ENCODE measurements around the gene LRP1B.

The LRP1B gene

DNA sequence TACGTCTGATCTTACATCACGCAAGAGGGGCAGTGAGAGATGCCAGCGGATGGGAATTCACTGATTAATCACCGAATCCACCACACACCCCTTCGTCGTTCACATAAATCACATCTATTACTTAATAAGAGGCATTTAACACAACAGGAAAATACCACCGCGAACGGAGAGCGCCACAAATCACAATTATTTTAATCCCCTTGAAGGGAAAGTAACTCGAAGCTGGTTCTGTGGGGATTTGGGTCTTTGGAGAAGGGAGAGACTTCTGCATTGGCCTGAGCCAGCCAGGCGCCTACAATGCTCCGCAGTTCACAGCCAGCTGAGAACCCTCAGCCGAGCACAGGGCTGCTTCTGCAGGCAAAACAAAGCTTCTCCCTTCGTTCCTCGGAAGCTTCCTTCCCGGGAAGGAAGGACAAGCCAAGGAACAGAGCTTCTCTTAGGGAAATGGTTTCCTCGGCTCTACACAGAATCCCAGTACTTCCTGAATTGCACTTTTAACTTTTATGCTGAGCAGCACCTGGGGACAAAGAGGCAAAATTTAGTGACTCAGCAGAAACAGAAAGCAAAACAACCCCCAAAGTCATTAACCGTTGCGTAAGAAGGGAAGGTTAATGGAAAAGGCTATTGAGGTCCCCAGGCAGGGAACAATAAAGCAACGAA is at the start of gene LRP1B:
LRP1B (minus strand) TSS at position 7 of the 660 bp plus-strand sequence. CDS start 287 bp downstream, outside the sequence.
- peak; percentile 15 for DNase-seq
- in situ Hi-C loops (cut with HindIII; ENCODE audit: low pct_ligation_motif_present, low pct_unique_long_range_greater_than_20kb, low sequenced_read_pairs) = no loop called here

DNA sequence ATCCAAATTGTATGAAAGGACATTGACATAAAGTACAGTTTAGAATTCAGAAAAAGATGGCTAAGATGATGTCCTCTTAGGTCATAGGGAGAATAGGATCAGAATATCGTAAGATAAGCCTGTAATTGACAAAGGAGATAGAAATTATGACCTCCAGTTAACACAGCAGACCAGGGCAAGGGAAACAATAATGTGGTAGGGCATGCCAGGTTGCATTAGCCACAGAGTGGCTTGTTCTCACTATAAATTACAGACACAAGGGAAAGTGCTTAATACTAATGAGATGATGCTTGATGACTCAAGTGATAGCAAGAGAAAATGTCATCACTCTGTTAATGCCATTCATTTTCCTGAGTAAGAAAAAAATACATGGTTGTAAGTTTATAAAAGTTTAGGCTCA is 48.9 kb upstream of the LRP1B start:
- in situ Hi-C loops (cut with HindIII; ENCODE audit: low pct_ligation_motif_present, low pct_unique_long_range_greater_than_20kb, low sequenced_read_pairs) = no loop called here
- DNase-seq = no peak

DNA sequence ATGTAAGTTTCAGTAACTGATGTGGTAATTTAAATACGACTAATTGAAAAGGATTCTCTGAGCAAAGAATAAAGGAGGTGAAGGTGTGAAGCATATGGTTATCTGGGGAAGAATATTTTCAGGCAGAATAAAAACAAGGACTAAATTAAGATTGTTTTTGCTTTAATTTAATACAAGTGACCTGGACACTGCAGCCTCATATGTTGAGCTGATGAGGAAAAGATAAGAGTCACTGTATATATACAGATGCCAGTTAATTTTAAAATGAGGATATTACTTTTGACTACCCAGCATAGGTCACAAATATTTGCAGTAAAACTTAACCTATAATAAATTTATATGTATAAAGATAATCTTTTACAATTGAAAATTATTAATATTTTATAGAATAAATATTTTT is 47.8 kb upstream of the LRP1B start:
- no peak for DNase-seq

DNA sequence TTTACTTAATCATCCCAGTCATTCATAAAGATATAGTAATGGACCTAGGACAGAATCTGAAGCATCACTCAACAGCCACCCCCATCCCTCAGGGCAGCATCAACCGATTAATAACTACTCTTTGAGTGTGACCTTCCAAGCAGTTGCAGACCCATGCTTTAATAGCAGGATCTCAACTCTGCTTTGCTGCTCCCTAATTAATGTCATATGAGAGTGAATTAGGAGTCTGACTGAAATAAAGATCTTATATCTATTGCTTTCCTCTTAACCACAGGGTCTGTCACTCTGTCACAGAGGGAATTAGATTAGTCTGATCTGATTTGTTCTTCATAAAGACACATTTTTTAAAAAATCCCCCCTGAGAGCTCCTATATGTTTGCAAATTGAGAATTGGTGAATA is 46.1 kb upstream of the LRP1B start:
- in situ Hi-C loops (cut with HindIII; ENCODE audit: low pct_ligation_motif_present, low pct_unique_long_range_greater_than_20kb, low sequenced_read_pairs) = no loop called here
- DNase-seq = no peak

More for the DNA sequence above, 47.8 kb upstream of the LRP1B start:
- in situ Hi-C loops (cut with HindIII; ENCODE audit: low pct_ligation_motif_present, low pct_unique_long_range_greater_than_20kb, low sequenced_read_pairs) = no loop called here

DNA sequence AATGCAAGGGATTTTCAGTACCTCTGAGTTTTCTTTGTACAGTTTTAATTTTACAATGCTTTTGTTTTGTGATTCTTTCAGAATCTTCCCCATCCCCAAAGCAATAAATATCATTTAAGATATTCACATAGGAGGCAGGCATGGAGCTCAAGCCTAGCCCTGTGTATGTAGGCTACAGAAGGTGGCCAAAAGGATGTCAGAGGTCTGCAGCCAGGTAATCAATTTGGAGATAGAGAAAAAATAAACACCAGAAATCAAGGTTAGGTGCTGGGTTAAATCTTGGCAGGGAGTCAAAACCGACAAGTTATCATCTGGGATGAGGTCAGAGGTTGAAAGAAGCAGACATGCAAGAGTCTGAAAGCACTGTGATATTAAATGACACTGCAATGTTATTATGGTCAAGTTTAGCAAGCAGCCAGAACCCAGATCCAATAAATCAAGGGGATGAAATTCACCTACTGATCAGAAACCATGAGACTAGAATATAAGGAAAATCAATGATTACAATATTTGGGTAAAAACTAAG is 45.1 kb upstream of the LRP1B start:
- in situ Hi-C loops (cut with HindIII; ENCODE audit: low pct_ligation_motif_present, low pct_unique_long_range_greater_than_20kb, low sequenced_read_pairs) = no loop called here
- no peak for DNase-seq

DNA sequence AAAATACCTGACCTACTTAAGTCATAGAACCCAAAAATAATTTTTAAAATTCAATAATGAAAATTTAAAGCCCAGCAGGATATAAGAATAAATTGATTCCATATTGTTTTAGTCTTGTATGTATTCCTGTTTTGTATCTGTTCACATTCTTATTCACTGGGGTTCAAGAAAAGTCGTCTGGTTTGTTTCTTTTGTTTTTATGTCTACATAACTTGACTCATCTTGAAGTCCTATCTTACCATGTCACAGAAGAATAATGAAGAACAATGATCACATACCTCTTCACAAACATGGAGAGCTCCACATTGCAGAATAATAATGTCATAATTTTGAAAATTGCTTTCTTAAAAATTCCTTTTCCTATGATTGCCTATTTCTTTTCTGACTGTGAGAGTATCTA is 43.4 kb upstream of the LRP1B start:
- DNase-seq = no peak

DNA sequence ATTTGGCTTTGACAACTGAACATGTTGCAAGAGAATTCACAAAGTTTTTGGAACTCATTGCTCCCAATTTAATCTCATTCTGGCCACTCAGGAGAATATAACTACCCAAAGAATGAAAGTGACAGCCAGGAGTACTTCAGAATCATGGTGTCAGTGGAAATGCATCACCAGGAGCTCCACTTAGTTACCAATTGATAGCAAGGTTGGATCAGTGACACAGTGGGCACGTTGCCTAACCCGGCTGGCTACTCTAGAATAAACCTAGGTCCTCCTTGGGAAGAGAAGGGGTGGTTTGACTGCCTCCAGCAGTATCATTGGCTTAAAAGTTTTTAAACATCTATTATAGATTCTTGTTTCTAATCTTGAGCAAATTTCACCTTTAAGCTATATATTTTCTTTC is 40.0 kb upstream of the LRP1B start:
- in situ Hi-C loops (cut with HindIII; ENCODE audit: low pct_ligation_motif_present, low pct_unique_long_range_greater_than_20kb, low sequenced_read_pairs) = no loop called here
- peak; percentile 13 for DNase-seq

More for the DNA sequence above, 43.4 kb upstream of the LRP1B start:
- in situ Hi-C loops (cut with HindIII; ENCODE audit: low pct_ligation_motif_present, low pct_unique_long_range_greater_than_20kb, low sequenced_read_pairs) = no loop called here

DNA sequence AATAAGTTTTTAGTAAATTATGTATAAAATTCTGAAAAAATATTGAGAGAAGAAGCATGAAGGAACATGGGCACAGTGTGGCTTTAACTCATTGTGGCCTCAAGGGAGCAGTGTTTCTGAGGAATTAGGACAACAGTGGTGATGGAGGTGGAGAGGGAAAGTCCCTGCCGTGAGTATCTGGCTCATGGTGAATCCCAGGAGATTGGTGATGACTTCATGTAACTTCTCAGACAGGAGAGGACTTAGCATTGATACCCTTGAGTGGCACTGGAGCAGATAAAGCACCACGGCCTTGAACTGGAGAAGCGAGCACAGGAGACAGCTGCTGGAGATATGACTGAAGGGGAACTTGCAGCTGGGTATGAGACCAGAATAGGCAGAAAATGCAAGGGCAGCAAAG is 35.0 kb upstream of the LRP1B start:
- in situ Hi-C loops (cut with HindIII; ENCODE audit: low pct_ligation_motif_present, low pct_unique_long_range_greater_than_20kb, low sequenced_read_pairs) = no loop called here
- peak; percentile 71 for DNase-seq

DNA sequence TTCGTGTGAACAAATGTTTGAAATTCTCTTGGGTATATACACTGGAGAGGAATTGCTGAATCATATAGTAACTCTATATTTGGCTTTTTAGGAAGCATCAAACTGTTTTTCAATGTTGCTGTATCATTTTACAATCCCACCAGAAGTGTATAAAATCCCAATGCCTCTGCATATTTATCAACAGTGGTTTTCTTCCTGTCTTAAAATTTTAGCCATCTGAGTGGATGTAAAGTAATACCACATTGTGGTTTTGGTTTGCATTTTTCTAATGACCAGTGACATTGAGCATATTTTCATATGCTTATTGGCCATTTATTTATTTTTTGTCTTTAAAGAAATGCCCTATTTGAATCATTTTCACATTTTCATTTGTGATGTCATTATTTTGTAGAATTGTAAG is 22.8 kb upstream of the LRP1B start:
- DNase-seq = no peak

DNA sequence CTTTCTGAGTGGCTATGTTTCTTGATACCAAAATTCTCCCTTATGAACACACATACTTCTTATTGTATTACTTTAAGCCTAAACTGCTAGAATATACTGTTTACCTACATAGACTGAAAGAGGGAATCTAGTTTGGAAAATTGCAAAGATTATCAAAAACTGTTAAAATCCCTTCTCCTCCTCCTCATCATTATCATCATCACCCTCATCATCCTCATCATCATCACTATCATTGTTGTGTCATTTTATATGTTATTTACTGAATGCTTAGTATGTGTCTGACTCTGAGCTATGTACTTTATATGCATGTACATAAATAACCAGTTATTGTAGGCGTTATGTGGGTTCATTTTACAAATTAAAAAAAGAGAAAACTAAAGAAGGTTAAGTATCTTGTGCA is 19.6 kb upstream of the LRP1B start:
- no peak for DNase-seq
- in situ Hi-C loops (cut with HindIII; ENCODE audit: low pct_ligation_motif_present, low pct_unique_long_range_greater_than_20kb, low sequenced_read_pairs) = no loop called here

More for the DNA sequence above, 22.8 kb upstream of the LRP1B start:
- in situ Hi-C loops (cut with HindIII; ENCODE audit: low pct_ligation_motif_present, low pct_unique_long_range_greater_than_20kb, low sequenced_read_pairs) = no loop called here

DNA sequence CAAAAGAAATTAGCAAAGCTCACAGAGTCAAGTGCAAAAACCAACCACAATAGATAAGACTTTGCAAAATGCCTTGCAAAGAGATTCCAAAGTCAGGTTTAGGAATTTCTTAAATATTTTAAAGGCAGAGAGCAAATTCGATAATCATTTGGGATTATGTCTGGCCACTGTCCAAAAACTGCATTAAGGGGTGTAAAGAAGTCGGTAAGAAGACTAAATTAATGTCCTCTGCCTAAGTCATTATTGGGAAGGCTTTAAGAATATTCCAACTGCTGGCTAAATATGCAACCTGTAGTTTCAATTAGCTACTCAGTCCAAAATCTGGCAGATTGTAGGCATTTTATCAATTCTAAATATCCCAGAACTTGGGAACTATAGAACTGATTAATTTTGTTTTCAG is 13.7 kb upstream of the LRP1B start:
- in situ Hi-C loops (cut with HindIII; ENCODE audit: low pct_ligation_motif_present, low pct_unique_long_range_greater_than_20kb, low sequenced_read_pairs) = no loop called here
- DNase-seq = no peak

DNA sequence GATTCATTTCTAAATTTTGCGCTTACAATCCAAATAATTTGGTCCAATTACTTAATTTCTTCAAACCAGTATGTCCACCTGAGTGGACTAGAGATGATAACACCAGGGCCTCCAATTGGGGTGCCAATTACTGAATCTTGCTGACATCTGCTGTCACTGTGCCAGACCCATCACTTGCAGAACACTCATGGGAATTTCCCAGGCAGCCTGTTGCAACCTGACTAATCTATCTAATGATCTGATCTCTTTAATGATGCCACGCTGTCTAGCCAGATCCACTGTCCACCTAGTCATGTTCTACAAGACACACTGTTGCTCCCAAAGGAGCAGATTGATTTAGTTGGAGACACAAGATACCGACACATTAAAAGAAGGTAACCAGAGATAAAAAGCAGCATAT is 11.8 kb upstream of the LRP1B start:
- in situ Hi-C loops (cut with HindIII; ENCODE audit: low pct_ligation_motif_present, low pct_unique_long_range_greater_than_20kb, low sequenced_read_pairs) = no loop called here

DNA sequence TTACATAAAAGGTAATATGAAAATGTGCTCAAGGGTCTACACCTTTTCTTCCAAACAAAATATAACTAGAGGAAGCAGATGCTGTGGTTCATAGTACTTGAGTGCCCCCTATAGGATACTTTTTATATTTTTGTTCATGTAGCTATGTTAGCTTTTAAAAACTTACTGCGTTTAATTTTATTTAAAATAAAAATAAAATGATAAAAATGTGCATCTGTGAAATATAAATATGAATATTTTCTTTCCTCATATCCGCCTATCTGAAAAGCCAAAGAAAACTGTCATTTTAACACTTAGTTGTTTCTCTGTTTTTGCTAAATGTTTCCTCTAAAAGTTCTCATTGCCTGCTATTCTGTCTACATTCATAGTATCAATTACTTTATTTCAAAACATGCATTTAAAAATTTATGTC is 9.6 kb upstream of the LRP1B start:
- peak; percentile 57 for DNase-seq
- in situ Hi-C loops (cut with HindIII; ENCODE audit: low pct_ligation_motif_present, low pct_unique_long_range_greater_than_20kb, low sequenced_read_pairs) = no loop called here

More for the DNA sequence above, 11.8 kb upstream of the LRP1B start:
- no peak for DNase-seq

DNA sequence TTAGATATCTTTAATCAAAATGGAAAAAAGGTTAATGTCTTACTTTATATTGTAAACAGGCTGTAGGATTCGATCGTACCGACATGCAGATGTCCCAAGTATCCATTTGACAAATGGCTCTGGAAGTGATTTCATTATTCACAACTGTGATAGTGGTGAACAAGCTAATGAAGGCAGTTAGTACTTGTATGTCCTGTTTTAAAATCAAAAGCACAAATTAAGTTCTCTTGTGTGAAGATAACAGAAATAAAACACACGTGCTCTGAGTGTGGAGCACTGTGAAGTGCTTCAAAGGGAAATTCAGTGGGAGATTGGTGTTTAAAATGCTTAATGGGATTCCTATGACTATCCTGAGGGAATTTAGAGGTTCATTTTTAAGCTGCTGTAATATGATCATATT is 8.6 kb upstream of the LRP1B start:
- in situ Hi-C loops (cut with HindIII; ENCODE audit: low pct_ligation_motif_present, low pct_unique_long_range_greater_than_20kb, low sequenced_read_pairs) = no loop called here
- DNase-seq = no peak

DNA sequence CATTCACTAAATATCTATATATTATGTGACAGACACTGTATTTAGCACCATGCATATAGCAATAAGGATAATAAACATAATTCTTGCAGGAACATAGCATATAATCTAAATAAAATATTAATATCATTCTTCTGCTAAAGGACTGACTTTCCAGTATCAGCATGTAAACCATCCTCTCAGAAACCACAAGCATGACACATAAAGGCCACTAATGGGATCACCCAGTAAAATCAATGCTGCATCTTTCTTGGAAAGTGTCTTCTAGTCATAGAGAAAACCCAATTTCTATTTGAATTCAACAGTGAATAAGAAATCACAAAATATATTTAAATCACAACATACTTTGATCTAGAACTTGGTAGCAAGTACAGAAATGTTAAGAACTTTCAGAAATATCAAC is 5.8 kb upstream of the LRP1B start:
- no peak for DNase-seq
- in situ Hi-C loops (cut with HindIII; ENCODE audit: low pct_ligation_motif_present, low pct_unique_long_range_greater_than_20kb, low sequenced_read_pairs) = no loop called here

DNA sequence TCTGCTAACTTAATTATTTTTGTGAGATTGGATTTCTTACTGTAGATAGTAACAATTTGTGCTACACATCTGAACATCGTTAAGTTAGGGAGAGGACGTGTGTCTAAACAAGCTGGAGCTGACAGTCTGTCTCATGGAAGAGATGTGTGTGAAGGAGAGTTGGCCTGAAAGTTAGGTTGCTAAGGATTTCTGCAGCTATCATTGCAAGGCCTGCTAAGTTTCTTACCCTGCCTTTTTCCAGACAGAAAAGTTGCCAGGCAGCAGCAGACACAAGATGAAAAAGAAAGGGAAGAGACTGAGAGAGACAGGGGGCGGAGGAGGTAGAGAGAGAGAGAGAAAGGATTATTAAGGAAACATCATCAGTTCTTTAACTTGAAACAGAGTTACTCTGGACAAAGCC is 4.1 kb upstream of the LRP1B start:
- in situ Hi-C loops (cut with HindIII; ENCODE audit: low pct_ligation_motif_present, low pct_unique_long_range_greater_than_20kb, low sequenced_read_pairs) = no loop called here

DNA sequence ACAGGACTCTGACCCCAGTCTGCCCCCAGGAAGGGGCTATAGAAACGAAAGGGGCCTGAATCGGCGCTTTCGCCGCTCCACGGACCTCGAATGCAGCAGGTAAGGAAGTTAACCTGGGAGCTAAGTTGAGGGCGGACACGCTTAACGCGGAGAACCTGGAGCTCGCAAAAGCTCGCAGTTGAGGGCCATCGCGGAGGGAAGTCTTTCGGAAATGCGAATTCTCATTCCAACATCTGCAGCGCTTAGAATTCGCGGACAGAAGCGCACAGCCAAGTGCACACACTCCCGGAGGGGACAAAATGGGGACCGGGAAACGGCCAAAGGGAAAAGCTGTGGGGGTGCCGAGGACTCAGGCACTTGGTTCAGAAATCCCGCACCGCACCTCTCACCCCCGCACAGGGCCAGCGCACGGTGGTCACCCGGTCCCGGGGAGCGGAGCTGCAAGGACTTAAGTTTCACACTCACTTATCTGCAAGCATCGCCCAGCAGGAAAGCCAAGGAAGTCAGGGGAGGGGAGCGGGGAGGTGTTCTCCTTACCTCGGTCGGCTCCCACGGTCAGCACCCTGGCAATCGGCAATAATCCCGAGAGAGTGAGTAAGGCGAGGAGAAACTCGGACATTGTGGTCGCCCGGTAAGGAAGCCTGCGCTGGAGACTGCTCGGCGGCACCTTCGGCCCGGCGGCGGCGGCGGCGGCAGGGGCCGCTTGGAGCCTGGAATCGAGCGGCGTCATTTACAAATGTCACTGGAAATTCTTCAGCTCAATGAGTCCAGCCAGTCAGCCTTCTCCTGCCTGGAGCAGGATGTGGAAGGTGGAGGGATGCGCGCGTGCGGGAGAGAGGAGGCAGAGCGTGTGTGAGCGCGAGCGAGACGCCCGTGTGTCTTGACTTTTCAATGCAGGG is 456 bp downstream of the LRP1B start:
- in situ Hi-C loops (cut with HindIII; ENCODE audit: low pct_ligation_motif_present, low pct_unique_long_range_greater_than_20kb, low sequenced_read_pairs) = no loop called here
- peak; percentile 31 for DNase-seq

More for the DNA sequence above, 4.1 kb upstream of the LRP1B start:
- DNase-seq = no peak

DNA sequence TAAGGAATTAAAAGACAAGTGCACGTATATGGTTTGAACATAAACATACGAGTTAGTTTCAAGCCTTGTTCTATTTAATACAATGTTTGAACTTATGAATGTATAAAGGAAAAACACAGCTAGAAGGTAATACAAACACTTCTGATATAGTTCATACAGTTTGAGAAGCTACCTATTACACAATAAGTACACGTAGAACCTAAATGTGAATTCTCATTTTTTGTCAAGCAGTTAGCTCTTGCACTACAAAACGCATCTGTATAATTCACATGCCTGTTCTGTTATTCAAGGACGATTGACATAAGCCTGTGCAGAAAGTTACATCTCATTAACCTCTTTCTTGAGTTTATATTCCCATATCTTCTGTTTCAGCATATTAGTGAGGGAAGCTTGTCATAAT is 2.7 kb downstream of the LRP1B start:
- no peak for DNase-seq
- in situ Hi-C loops (cut with HindIII; ENCODE audit: low pct_ligation_motif_present, low pct_unique_long_range_greater_than_20kb, low sequenced_read_pairs) = no loop called here

DNA sequence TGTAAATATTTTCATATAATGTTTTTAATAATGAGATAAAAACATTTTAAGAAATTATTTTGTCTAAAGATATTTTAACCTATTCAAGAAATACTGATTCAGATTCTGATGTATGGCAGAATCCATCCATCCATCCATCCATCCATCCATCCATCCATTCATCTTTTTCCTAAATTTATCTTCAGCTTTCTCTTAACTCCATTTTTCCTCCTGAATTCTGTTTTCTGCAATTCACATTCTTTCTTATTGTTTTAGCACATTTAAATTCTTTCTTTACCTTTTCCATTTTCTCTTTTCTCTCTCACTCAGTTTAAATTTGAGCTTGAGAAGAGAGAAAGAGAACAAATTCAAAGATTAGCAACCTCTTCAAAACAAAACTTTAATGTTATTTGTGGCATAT is 3.6 kb downstream of the LRP1B start:
- DNase-seq = no peak
- in situ Hi-C loops (cut with HindIII; ENCODE audit: low pct_ligation_motif_present, low pct_unique_long_range_greater_than_20kb, low sequenced_read_pairs) = no loop called here

DNA sequence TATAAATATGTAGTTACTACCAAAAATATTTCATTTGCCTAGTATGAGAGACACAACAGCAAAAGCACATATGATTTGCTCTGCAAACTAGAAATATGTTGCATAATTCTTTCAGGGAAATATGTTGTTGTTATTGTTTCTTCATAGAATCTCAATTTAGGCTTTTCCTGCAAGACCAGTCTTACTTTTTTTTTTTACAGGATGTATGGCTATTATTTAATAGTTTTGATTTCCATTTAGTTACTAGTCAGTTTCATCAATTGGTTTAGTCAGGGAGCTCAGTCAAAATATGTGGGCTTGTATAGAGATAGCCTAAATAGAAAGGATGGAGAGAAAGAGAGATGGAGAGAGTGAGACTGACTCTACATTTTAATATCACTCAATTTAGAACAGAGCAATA is 6.1 kb downstream of the LRP1B start:
- in situ Hi-C loops (cut with HindIII; ENCODE audit: low pct_ligation_motif_present, low pct_unique_long_range_greater_than_20kb, low sequenced_read_pairs) = no loop called here
- no peak for DNase-seq

Data from ACHN (cell line).